HG02981 (cell line): Measurements from ENCODE around the gene AUNIP.

Source experiments
- ATAC-seq: cut with Tn5 transposase; IDR thresholded peaks from one replicate; pipeline ENCODE4 v1.9.1; 2021; ENCODE audit warnings: mild to moderate bottlenecking, moderate library complexity; ENCODE audit not compliant: unreplicated experiment

Gene AUNIP

DNA sequence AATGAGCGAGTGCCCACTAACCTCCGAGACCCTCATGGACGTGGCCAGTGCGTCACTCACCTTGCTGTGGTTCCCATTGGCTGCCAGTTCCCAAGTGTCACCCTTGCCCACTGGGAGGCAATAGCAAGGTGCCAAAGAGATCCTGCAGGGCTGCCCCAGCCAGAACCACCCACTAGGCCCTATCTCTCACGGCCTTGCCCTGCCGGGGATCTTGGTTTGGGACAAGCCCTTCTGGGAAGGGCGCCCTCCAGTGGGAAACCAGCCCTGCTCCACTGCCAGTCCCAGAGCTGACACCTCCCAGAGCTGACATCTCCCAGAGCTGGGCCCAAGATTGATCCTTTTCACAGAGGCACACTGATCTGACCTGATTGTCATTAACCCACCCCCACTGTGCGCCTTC is 61.3 kb downstream of the AUNIP start:
- no peak for ATAC-seq

DNA sequence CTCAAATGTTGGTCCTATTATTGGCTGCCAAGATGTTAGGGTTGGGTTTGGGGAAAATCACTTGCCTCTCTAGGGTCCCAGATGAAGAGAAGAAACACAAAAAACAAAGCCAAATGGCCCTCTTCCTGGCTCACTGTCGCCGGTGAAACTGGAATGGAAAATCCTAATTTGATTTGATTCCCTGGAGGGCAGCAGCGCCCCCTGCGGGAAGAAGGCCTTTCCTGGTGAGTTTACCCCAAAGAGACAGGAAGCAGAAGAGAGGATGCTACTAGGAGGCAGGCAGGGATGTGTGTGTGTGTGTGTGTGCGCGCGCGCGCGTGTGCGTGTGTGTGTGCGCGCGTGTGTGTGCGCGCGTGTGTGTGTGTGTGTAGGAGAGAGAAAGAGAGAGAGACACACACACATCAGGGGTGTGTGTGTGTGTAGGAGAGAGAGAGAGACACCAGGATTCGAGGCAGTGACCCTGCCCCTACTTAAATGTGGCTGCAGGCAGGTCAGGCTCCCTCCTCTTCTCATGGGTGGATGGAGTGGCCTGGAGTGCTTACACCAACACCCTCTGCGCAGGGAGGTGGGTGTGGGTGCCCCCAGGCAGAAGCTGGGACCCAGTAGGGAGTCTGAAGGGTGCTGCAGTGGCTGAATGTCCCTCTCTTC is 62.3 kb downstream of the AUNIP start:
- ATAC-seq, result no peak

DNA sequence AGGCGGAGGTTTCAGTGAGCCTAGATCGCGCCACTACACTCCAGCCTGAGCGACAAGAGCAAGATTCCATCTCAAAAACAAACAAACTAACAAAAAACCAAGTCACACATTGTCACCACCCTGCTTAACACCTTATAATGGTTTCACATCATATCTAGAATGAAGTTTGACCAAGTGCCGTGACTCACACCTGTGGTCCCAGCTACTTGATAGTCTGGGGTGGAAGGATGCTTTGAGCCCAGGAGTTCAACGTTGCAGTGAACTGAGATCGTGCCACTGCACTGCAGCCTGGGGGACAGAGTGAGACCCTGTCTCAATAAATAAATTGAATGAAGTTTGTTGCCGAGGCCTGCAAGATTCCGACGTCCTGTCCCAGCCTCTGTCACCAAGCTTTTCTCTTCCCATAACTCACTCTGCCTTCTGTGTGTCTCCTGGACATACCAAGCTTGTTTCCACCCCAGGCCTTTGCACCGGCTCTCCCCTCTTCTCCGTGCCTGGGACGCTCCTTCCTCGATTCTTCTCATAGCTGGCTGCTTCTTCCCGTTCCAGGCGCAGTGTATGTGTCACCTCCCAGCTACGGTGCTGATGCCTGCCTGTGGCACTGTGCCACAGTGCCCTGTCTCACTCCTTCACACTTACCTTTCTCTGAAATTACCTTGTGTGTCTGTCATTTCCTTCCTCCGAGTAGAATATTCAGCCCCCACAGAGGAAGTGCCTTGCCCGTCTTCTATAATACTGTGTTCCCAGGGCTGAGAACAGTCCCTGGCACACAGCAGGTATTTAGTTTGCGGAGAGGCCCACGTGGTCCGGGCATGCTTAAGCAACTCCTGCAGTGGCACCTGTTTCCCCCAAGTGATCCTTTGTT is 63.1 kb downstream of the AUNIP start:
- ATAC-seq, result no peak

DNA sequence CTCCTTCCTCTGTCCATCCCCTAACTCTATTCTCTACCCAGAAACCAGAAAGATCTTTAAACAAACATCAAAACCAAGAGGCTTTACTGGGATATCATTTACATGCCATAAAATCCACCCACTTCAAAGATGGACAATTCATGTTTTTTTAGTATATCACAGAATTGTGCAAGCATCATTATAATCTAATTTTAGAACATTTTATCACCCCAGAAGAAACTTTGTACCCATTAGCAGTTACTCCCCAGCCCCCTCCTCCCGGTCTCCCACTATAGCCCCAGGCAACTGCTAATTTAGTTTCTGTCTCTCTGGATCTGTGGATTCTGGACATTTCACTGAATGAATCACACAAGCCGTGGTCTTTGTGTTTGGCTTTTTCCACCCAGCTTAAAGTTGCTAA is 64.0 kb downstream of the AUNIP start:
- no peak for ATAC-seq

DNA sequence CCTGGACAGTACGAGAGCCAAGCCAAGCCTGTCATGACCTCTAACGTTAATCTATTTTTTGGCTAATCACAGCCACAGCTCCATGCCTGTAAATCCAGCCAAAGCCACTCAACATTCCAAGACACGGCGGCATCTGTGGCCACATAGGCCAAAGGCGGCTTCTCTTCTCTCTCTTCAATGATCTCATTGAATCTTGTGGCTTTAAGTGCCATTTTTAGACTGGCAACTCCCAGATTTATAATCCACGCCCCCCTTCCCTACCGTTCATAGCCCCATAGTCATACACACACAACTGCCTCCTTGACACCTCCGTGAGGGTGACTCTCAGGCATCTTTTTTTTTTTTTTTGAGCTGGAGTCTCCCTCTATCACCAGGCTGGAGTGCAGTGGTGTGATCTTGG is 64.9 kb downstream of the AUNIP start:
- ATAC-seq, result no peak

DNA sequence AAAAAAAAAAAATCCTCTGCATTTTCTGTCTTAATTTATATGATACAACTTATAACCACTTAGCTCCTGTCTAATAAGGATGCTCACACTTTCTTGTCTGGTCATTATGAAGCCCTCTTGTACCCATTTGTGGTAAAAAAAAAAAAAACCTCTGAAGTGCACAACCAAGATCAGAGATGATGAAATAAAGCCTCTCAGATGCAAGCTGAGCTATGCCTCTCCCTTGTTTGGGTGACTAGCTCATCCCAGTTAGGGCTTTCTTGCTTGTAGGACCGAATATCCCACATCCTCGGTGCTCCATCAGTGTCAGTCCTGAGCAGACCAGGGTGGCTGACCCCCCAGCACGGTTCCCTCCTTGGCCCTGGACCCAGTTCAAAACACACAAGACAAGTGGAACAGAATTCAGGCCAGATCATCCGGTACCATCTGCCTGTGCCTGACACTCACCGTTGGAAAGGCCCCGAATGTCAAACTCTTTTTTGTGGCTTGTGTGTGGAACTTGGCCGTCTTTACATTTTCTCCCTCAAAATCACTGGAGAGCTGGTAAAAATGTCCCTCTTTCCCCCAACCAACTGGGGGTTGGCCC is 65.6 kb downstream of the AUNIP start:
- no peak for ATAC-seq

DNA sequence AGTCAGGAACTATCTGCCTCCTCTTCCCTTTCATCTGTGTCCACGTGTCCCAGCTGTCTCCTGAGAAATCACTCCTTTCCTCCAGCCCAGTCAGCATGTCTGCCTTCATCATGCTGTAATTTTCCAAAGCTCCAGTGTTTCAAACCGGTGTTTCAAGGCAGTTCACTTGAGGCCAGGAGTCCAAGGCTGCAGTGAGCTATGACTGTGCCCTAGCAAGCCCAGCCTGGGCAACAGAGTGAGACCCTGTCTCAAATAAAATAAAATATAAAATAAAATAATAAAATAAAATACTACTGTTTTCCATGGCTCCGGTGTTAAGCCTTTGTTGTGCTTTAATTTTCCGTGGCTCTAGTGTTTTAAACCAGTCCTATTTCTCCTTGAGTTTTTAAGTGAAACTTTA is 67.1 kb downstream of the AUNIP start:
- ATAC-seq, result no peak

DNA sequence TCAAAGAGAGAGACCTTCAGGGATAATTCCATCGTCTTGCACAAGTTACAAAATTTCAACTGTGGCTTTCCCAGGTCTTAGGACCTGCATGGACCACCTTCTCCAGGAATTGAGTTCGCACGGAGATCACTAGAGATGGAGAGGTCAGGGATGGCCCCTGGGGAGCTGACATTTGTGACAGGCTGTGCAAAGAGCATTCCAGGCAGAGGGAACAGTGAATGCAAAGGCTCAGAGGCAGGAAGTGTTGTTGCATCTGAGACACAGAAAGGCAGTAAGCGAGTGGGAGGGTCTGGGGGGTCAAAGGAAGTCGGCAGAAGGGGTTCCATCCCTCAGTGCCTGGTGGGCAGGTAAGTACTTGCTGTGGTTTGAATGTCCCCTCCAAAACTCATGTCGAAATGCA is 68.8 kb downstream of the AUNIP start:
- ATAC-seq, result no peak

DNA sequence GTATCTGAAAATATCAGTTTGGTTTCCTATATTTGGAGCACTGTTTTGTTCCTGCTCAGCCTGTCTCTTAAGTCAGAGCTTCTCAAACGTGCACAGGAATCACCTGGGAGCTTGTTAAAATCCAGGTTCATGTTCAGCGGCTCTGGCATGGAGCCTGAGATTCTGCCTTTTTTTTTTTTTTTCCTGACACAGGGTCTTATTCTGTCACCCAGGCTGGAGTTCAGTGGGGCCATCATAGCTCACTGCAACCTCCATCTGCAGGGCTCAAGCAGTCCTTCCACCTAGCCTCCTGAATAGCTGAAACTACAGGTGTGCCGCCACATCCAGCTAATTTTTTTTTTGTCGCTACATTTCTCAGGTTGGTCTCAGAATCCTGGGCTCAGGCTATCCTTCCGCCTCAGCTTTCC is 71.5 kb downstream of the AUNIP start:
- no peak for ATAC-seq

DNA sequence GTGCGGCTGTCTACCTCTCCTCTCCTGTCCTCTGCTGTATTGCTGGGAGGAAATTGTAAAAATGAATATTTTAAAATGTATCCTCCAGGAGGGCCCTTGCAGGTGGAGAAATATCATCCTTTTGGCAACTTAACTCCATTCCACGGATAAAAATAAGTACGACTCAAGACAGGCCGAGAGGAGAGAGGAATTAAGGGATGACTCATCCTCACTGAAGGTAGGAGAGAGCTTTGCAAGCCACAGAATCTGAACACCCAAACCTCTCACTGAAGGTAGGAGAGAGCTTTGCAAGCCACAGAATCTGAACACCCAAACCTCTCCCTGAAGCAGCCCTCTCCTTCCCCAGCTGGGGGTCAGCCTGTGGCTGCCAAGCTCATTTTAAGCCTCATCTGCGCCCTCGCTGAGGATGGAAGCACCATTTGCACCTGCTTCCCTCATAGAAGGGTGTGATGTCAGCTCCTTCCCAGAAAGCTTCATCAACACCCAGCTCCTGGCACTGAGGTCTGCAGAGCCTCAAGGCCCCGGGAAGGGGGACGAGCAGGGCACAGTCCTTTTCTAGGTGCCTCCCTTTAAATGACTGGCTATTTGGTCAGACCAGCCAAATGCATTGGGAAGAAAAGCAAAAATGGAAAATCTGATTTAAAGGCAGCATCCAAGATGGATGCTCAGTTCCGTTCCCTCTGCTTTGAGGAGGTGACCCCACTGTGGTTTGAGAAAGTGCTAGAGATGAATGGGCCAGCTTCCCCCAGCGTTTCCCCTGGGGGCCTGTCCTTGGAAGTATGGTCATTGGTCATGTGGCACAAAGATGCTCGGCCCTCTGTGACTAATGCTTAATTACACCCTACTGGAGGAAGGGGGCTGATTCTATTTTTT is 72.1 kb downstream of the AUNIP start:
- ATAC-seq, result no peak

DNA sequence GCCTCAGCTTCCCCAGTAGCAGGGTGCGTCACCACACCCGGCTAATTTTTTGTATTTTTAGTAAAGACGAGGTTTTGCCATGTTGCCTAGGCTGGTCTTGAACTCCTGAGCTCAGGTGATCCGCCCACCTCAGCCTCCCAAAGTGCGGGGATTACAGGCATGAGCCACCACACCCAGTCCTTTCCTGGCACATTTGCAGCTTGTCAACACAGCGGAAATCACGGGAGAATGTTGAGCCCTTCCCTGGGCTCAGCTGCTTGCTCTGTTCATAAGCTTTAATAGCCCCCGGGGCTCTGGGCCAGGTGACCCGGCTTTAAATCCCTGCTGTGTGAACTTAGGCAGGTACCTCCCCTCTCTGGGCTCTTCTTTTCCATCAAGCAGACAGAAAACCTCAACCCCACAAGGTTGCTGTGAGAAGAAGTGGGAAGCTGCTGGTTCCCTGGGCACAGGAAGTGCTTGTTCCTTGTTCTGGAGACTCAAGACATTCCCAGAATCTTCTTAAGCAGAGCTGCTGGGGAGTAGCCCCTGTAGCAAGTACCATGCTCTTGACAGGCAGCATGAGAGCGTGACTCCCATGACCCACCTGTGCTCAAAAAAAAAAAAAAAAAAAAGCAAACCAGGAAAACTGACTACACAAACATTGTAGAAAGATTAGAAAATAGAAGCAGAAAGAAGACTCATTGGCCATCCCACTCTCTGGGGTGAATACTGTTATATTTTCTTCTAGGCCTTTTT is 73.8 kb downstream of the AUNIP start:
- ATAC-seq, result no peak

DNA sequence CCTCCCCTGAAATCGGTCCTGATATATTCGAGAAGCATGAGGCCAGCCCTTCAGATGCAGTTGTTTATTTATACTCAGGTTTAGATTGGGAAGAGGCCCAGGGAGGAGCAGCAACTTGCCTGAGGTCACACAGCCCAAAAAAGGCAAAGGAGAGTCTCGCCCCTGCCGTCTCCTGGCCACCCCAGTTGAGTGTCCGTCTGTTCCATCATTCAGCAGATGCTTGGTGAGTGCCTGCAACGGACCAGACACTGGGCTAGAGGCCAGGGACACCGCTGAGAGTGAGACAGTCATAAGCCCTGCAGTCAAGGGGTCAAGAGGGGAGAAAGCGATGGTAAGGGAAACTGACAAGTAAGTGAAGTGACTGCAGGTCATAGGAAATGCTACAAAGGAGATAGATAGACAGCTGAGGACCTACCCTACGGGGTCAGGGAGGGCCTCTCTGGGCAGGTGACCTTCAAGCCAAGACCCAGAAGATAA is 74.6 kb downstream of the AUNIP start:
- ATAC-seq, result no peak
